ENCODE measurements around the gene APBB2.

GRCh38 chr4:41236032-41236431 is 21.7 kb upstream of the APBB2 start:
- no peak for TF ChIP-seq EZH2 (IDR thresholded peaks at IDR 0.05; ENCODE audit: low read depth, low read length, severe bottlenecking)
- TF ChIP-seq CTCF (IDR thresholded peaks at IDR 0.05; ENCODE audit: control extremely low read depth in 1 of 3, insufficient read depth in 1 of 3, low read depth in 1 of 3, low read length in 3 of 3): no peak
- TF ChIP-seq POLR2A (IDR thresholded peaks at IDR 0.05; ENCODE audit: control extremely low read depth in 1 of 2, low read depth in 2 of 2, low read length in 2 of 2): no peak
- TF ChIP-seq SIX5 (IDR thresholded peaks at IDR 0.05; ENCODE audit: low read depth, low read length): no peak
- no peak for TF ChIP-seq TBP (IDR thresholded peaks at IDR 0.05; ENCODE audit: low read depth, low read length)
- TF ChIP-seq SIRT6 (IDR thresholded peaks at IDR 0.05; ENCODE audit: low read length): no peak
- no peak for TF ChIP-seq TEAD4 (IDR thresholded peaks at IDR 0.05; ENCODE audit: low read depth, low read length)
- TF ChIP-seq USF2 (IDR thresholded peaks at IDR 0.05; ENCODE audit: low read length): no peak
- no peak for TF ChIP-seq SIN3A (conservative IDR thresholded peaks at IDR 0.05 in 1 of 2, IDR thresholded peaks at IDR 0.05 in 1 of 2; ENCODE audit: low read depth in 1 of 2, low read length in 2 of 2)

Data from H1 (cell line).